ENCODE results near the gene MVP. TPM values are rescaled to one million over a fixed set of nuclear protein-coding genes. Genes with fewer than 3 reads are reported as not detected.
"Not testable (repeated sequence)": the region's sequence is repeated elsewhere in the genome, so short reads cannot be mapped to it uniquely, and the experiment has no call there.

MVP gene
- total RNA-seq, 1 experiment from 2014 or later, result 17.2 TPM

DNA sequence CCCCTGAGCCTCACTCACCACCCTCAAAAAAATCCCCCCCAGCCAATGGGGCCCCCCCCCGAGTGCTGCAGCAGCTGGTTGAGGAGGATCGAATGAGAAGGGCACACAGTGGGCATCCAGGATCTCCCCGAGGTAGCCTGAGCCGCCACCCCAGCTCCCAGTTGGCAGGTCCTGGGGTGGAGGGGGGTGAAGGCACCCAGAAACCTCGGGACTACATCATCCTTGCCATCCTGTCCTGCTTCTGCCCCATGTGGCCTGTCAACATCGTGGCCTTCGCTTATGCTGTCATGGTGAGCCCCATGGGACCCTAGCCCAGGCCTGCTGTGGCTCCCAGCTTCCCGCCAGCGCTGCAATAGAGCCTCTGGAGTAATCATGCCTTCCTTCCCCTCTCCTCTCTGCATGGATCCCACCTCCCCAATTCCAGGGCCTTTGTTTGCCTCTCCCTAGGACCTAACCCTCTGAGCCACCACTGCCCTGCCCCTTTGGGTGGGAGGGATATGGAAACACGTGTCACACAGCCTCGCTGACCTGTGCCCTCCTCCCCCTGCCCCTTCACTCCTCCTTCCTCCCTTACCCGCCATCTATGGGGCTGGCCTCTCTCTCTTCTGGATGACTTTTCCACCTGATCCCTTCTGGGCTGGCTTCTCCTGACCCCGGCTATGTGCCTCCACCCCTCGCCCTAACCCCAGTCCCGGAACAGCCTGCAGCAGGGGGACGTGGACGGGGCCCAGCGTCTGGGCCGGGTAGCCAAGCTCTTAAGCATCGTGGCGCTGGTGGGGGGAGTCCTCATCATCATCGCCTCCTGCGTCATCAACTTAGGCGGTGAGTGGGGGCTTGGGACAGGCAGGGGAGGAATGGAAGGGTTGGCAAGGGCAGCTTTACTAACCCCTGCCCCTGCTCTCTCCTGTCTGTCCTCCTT is 6.4 kb upstream of the MVP start:
- in situ Hi-C loops (cut with HindIII; ENCODE audit: low sequenced_read_pairs), result no loop called here
- DNase-seq (ENCODE audit: low spot score), result no peak

GRCh38 chr16:29814592-29814991 is 5.7 kb upstream of the MVP start:
- in situ Hi-C loops (cut with HindIII; ENCODE audit: low sequenced_read_pairs), result no loop called here

GRCh38 chr16:29815032-29815721 is 5.1 kb upstream of the MVP start:
- in situ Hi-C loops (cut with HindIII; ENCODE audit: low sequenced_read_pairs), result no loop called here

More at GRCh38 chr16:29814592-29814991, 5.7 kb upstream of the MVP start:
- DNase-seq (ENCODE audit: low spot score), result no peak

GRCh38 chr16:29815793-29816693 is 4.2 kb upstream of the MVP start, which contains the start of gene PAGR1:
TSS of gene PAGR1 (plus strand) at chr16:29816152. CDS start at chr16:29816526, 374 bp downstream.
- in situ Hi-C loops (cut with HindIII; ENCODE audit: low sequenced_read_pairs), result no loop called here
- peak; percentile 99 for DNase-seq (ENCODE audit: low spot score)

More at GRCh38 chr16:29815032-29815721, 5.1 kb upstream of the MVP start:
- no peak for DNase-seq (ENCODE audit: low spot score)

- in situ Hi-C loops (cut with HindIII; ENCODE audit: low sequenced_read_pairs), result no loop called here
- no peak for DNase-seq (ENCODE audit: low spot score)
Observed at GRCh38 chr16:29816694-29817441, 3.4 kb upstream of the MVP start.

GRCh38 chr16:29818082-29818481 is 2.2 kb upstream of the MVP start:
- in situ Hi-C loops (cut with HindIII; ENCODE audit: low sequenced_read_pairs), result no loop called here
- DNase-seq (ENCODE audit: low spot score), result no peak

- DNase-seq (ENCODE audit: low spot score), result no peak
- in situ Hi-C loops (cut with HindIII; ENCODE audit: low sequenced_read_pairs), result no loop called here
Observed at GRCh38 chr16:29819506-29819905, 756 bp upstream of the MVP start.

GRCh38 chr16:29820730-29821642 is 724 bp downstream of the MVP start:
- in situ Hi-C loops (cut with HindIII; ENCODE audit: low sequenced_read_pairs), result no loop called here
- no peak for DNase-seq (ENCODE audit: low spot score)

GRCh38 chr16:29821643-29822115 is 1.4 kb downstream of the MVP start:
- in situ Hi-C loops (cut with HindIII; ENCODE audit: low sequenced_read_pairs), result no loop called here
- no peak for DNase-seq (ENCODE audit: low spot score)

GRCh38 chr16:29824589-29825144 is 4.4 kb downstream of the MVP start:
- DNase-seq (ENCODE audit: low spot score), result no peak
- in situ Hi-C loops (cut with HindIII; ENCODE audit: low sequenced_read_pairs), result no loop called here

- in situ Hi-C loops (cut with HindIII; ENCODE audit: low sequenced_read_pairs), result no loop called here
- DNase-seq (ENCODE audit: low spot score), result peak; percentile 99
Observed at GRCh38 chr16:29825145-29826044, 5.1 kb downstream of the MVP start.

GRCh38 chr16:29826342-29826695 is 6.1 kb downstream of the MVP start:
- DNase-seq (ENCODE audit: low spot score), result no peak
- in situ Hi-C loops (cut with HindIII; ENCODE audit: low sequenced_read_pairs), result no loop called here

- in situ Hi-C loops (cut with HindIII; ENCODE audit: low sequenced_read_pairs), result no loop called here
- DNase-seq (ENCODE audit: low spot score), result no peak
Observed at GRCh38 chr16:29830774-29831173, 10.5 kb downstream of the MVP start.

- in situ Hi-C loops (cut with HindIII; ENCODE audit: low sequenced_read_pairs), result no loop called here
- peak; percentile 85 for DNase-seq (ENCODE audit: low spot score)
Observed at GRCh38 chr16:29831490-29831889, 11.2 kb downstream of the MVP start.

GRCh38 chr16:29833219-29833618 is 13.0 kb downstream of the MVP start:
- DNase-seq (ENCODE audit: low spot score); in situ Hi-C loops (cut with HindIII; ENCODE audit: low sequenced_read_pairs): not testable (repeated sequence)

GRCh38 chr16:29834079-29834478 is 13.8 kb downstream of the MVP start:
- DNase-seq (ENCODE audit: low spot score), result no peak
- in situ Hi-C loops (cut with HindIII; ENCODE audit: low sequenced_read_pairs), result no loop called here
